Mammary microvascular endothelial cell (primary cell): ENCODE measurements around the gene TCF21. TPM values are rescaled to one million over a fixed set of nuclear protein-coding genes. Genes with fewer than 3 reads are reported as not detected.

Experiments
- total RNA-seq: library from RNA; depleted of rRNA; stranded (reverse); fragments of >200 nt; gene quantifications from 2 replicates; pipeline ENCODE4 v1.2.3, GENCODE V29; 2015

The TCF21 gene
- total RNA-seq, result not detected in 2 replicates

DNA sequence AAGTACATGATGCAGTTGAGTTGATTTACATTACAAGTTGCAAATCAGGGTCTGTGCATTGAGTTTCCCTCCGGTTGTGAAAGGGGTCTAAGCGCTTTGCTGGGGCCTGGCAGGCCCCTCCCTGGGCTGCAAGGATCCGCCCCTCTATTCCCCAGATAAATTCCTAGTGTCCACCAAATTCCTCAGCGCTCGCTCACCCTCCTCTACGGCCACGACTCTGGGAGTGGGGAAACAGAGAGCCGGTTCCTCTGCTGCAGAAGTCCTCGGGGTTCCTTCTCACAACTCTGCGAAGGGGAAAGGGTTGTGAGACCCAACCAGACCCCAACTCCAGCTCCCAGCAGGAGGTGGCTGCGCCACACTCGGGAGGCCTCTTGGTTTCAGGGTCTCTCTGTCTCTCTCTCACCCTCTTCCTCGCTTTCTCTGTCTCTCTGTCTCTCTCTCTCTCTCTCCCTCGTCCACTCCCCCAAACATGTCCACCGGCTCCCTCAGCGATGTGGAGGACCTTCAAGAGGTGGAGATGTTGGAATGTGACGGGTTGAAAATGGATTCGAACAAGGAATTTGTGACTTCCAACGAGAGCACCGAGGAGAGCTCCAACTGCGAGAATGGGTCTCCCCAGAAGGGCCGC, at the start of gene TCF21:
TSS of gene TCF21 (plus strand) at position 185 of the 628 bp plus-strand sequence. CDS start at position 470, 285 bp downstream.

Other genes starting within 250 kb of the TCF21 start
- gene TBPL1, start 64.1 kb downstream of the TCF21 start, total RNA-seq, result 29.3 and 31.0 TPM in 2 replicates
- gene SLC2A12, start 163.5 kb downstream of the TCF21 start, total RNA-seq, result 4.5 and 6.5 TPM in 2 replicates